ENCODE results near the gene HLCS.

GRCh38 chr21:36945496-36946138, 20.9 kb downstream of the HLCS start:
- TF ChIP-seq, protein P1, sequence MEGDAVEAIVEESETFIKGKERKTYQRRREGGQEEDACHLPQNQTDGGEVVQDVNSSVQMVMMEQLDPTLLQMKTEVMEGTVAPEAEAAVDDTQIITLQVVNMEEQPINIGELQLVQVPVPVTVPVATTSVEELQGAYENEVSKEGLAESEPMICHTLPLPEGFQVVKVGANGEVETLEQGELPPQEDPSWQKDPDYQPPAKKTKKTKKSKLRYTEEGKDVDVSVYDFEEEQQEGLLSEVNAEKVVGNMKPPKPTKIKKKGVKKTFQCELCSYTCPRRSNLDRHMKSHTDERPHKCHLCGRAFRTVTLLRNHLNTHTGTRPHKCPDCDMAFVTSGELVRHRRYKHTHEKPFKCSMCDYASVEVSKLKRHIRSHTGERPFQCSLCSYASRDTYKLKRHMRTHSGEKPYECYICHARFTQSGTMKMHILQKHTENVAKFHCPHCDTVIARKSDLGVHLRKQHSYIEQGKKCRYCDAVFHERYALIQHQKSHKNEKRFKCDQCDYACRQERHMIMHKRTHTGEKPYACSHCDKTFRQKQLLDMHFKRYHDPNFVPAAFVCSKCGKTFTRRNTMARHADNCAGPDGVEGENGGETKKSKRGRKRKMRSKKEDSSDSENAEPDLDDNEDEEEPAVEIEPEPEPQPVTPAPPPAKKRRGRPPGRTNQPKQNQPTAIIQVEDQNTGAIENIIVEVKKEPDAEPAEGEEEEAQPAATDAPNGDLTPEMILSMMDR (IDR thresholded peaks at IDR 0.05; ENCODE audit: low read depth, low read length): no peak
- TF ChIP-seq EZH2phosphoT487 (IDR thresholded peaks at IDR 0.05; ENCODE audit: low read depth): no peak

Measured in OCI-LY3 (cell line).